Activated gamma-delta T cell treated with anti-CD3 and anti-CD28 coated beads, Interleukin-2, amount 50 U/mL, for 16 hours (primary cell): ENCODE data around the gene MKRN1.
"Not testable (repeated sequence)": the region's sequence is repeated elsewhere in the genome, so short reads cannot be mapped to it uniquely, and the experiment has no call there.

ENCODE experiments used
- DNase-seq: peaks from one replicate; pipeline ENCODE4 v3.0.0-alpha.2; 2020; ENCODE audit warnings: low read depth

MKRN1 gene

DNA sequence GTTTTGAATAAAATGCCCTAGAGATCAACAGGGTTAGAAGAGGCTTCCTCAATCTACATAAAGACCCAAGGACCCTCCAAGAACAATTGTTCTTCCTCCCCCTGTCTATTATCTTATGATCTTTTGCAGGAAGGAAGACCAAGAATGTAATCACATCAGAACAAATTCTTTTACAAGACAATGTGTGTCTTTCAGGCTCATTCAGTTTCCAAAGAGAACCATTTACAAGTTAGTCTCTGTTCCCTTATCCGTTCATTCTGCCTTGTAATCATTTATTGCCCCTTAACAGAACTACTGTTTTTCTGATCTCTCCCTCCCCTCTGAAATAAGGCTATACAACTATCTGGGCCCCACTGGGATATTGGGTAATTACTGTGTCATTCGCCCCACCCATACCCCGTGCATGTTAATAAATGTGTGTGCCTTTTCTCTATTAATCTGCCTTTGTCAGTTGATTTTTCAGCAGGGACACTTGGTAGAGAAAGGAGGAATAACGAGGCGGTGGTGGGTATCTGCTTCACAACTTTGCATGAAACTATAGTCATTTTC lies 5.7 kb upstream of the MKRN1 start:
- no peak for DNase-seq

DNA sequence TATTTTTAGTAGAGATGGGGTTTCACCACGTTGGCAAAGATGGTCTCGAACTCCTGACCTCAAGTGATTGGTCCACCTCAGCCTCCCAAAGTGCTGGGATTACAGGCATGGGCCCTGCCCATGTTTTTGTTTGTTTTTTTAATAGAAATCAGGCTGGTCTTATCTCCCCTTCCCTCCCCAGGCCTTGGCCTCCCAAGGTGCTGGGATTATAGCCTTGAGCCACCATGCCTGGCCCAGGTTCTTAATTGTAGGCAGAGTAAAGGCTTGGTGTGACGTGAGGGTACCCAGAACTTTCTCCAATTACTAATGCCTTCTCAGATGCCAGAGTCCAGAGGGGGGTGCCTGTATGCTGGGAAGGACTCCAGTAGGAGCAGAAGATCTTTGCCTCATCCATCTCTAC lies 5.2 kb upstream of the MKRN1 start:
- no peak for DNase-seq

DNA sequence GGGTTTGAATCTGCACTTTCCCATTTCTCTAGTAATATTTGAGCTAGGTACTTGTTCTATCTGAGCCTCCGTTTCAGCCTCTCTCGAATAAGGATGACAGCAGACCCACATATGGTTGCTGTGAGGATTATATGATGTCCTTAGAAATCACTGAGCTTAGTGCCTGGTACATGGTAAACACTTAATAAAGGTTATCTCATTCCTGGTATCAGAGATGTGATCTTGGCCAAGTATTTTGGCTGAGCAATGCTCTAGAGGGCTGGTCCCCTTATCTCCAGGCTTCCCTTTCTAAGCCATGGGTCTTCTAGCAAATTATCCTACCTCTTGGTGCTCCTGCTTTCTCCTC lies 407 bp upstream of the MKRN1 start:
- no peak for DNase-seq

DNA sequence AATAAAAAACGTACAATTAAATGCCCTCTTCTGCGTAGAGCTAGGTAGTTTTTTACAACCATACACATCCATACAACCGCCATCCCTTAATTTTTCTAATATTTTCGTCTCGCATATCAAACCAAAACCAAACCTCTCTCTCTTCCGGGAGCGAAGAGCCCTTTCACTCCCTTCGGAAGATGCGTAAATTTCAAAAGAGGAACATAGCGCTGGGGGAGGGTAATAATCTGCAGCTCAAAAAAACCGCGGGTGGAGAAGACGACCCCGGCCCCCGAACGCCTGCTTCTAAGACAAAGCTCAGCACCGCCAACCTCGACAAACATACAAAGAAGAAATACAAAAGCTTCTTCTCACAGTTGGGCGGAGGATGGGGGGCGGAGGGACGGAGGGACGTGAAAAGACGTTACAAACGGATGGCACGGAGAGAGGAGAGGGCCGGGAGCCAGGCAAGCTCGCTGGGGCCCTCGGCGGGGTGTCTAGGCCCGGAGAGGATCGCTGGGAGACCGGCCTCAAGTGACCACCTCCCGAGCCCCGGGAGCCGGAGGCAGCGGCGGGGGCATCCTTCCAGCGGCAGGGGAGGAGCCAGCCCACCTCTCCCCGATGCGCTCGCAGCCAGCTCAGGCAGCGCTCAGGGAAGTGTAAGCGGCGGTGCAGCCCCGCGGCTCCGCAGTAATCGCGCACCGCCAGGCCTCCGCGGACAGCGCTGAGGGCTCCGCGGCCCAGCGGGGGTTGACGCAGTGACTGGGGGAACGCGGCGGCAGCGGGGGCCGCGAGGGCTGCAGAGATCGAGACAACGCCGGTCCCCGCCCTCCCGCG lies 851 bp downstream of the MKRN1 start:
- no peak for DNase-seq

DNA sequence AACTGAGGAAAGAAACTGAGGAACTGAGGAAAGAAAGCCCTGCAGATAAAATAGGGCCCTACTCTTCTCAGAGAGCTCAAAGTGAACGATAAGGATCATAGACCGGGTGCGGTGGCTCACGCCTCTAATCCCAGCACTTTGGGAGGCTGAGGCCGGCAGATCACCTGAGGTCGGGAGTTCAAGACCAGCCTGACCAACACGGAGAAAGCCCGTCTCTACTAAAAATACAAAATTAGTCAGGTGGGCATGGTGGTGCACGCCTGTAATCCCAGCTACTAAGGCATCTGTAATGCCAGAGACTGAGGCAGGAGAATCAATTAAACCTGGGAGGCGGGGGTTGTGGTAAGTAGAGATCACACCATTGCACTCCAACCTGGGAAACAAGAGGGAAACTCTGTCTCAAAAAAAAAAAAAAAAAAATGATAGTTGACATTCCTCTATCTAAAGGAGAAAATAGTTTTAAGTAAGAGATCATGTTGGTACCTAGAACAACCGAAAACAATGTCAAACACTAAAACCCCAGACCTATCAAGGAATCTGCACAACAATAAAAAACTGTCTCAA lies 2.5 kb downstream of the MKRN1 start:
- no peak for DNase-seq

DNA sequence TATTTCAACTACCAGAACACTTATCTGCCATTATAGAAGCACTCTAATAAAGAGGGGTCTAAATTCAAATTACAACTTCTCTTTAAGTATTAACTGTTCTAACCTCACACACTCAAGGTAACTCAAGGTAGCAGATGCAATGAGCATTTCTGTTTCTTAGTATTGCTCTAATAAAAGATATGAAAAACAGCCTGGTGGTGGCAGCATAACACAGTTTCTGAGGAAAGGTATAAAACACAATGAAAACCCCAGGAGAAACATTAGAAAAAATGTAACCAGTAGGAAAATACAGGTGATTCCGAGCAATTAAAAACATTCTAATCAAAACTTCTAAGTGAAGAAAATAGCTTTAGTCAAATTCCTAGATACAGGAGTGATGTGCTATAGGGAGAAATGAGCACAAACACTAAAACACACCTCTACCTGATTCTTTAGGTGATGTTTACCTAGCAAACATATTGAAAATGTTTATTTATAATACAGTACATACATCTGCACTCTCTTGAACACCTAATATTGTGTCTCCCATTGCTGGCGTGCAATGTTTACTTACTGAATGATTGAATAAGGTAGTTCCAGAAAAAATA lies 3.5 kb downstream of the MKRN1 start:
- peak; percentile 30 for DNase-seq

DNA sequence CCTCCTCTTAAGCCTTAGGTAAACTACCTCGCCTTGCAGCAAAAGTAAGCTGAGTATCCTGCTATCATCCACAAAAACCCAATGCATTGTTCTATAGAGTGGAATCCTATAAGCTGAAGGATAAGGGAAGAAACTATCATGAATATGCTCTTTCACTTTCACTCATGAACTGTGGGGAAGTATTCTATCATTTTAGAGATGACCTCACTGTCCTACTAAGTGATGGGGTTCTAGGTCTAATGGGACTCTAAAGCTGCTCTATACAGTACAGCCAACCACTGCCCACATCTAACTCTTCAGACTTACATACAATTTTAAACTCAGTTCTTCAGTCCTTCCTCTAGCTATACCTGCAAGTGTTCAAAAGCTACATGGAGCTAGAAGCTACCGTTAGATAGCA lies 16.2 kb downstream of the MKRN1 start:
- no peak for DNase-seq

DNA sequence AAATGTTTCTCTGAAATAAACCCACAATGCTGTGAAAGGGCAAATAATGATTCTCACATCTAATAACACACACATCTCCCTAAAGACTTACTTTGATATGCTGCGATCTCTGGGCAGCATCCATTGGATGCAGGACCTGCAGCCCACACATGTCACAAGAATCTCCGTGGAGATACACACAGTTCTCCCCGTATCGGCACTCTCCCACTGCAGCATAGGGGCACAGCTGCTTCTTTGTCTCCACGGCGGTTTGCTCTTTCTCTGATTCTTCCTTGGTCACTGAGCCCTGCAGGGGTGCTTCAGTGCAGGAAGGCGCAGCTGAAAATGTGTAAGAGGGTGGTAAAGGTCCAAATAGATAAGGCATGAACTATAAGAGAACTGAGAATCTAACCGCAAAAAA lies 20.4 kb downstream of the MKRN1 start:
- DNase-seq = no peak

DNA sequence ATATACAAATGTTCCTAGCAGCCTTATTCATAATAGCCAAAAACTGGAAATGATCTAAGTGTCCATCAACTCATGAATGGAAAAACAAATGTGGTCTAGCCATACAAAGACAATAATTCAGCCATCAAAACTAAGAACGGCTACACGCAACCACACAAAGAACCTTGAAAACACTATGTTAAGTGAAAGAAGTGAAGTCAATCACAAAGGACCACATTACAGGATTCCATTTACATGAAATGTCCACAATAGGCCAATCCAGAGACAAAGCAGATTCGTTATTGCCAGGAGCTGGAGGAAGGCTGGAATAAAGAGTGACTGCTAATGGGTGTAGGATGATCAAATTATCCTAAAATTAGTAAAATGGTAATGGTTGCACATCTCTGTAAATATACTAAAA lies 21.1 kb downstream of the MKRN1 start:
- DNase-seq = no peak

DNA sequence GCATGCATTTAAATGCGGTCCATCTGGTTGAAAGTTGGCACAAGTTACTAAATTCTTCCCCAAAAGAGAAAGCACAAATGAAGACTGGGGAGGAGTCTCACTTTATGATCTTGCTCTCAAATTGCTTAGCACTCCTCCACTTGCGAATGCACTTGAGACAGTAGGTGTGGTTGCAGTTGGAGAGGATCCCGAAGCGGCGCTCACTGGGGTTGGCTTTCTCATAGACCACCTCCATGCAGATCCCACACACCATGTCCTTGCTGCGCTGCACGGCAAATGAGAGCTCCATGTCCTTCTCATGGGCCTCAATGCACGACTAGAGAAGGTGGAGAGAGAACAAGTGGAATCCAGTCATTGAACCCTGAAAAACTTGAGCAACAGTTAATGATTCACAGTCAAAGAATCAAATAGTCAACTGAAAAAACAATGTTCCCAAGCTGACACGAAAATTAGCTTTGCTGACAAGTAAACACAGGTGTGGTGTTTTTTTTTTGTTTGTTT lies 22.7 kb downstream of the MKRN1 start:
- no peak for DNase-seq

DNA sequence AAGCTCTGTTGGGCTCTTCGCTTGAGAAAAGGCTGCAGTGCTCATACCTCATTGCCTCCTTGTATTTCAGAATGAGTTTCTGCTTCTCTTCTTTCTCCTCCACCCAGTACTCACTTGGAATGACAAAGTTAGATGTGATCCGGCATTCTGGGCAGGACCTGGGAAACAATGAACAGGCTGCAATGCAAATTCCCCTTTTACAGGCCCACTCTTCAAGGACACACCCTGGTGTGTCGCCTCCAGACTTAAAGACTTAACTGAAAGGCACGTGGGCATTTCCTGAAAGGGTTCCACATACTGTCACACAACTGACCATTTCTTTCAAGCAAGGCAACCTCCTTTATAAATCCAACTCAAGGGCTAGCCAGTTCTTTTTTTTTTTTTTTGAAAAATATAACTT lies 23.6 kb downstream of the MKRN1 start:
- DNase-seq = no peak

DNA sequence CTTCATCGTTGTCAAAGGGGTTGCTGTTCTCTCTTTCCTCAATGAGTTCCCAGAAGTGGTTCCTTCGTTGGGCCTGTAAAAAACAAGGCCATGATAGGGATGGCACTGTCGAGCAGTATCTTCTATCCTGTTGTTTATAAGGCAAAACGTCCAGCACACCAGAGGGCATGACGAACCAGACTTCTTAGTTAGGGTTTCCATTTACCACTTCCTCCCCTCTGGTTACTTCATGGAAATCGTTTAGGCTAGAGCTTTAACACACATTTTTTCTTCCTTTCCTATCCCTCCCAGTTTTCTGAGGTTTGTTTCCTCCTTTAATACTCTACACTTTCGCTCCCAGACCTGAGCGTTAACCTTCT lies 24.7 kb downstream of the MKRN1 start:
- DNase-seq = no peak

DNA sequence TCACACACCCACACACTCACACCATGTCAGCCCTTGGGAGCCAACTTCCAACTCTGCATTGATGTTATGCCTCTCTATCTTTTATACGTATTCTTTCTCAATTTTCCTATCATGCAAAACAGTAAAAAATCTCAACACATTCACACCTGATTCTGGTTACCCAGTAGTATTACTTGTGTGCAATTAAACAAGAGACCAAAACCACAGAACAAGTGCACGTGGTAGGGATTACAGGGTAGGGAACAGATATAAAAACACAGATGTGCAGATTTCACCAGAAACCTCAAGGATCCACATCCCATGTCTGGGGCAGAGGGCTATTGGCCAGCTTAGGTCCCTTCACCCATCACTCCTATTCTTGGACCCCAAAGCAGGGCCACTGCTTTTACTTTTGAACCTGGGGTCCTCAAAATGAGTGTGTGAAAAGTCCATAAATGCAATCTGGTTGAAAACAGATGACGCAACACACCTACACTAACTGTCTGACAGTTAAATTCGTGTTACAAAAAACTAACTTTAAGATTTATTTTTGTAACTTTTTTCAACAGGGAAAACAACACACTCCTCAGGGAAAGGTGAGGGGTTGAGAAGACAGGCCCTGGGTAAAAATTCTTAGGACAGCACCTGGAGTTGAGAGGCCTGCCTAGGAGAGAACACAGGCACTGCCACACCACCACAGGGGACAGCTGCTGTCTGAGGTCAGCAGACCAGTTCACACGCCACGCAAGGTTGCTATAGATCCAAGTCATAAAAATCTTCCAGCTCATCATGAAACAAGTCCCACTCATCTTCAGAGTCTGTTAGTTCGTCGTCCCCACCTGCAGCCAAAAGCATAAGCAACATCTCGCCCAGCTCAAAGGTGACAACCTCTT lies 25.3 kb downstream of the MKRN1 start:
- DNase-seq = not testable (repeated sequence)

DNA sequence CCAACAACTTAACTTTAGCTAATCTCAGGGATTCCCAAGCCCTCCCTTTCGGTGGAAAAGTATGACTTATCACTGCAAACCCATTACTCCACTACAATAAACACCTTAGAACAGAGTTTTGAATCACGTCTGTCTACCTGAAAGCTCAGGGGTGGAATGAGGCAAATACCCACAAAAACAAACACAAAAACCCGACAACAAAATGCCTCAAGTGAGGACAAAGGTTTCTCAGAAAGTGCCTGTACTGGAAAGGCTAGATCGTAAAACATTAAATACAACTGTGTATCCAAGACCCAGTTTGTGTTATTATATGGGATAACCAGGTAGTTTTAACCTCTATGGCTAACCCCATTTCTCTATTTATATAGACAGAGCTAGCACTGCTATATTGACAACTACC lies 26.0 kb downstream of the MKRN1 start:
- DNase-seq = no peak

DNA sequence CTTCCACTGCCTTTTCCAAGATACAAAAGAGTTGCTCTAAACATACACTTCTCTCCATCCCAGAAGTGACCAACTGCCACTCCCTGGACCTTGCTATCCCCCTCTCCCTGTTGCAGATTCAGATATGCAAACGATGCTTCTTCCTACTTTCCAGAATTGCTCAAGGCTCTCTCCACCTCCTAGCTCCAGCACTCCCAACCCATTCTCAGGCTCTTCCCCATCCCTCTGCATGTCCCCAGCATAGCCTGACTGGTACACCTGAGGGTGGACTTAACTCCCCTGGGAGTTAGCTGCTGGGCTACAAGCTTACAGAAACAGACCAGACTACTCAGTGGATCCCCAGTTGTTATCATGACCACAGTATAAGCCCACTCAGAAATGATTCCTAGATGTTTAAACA lies 27.6 kb downstream of the MKRN1 start:
- DNase-seq = no peak

DNA sequence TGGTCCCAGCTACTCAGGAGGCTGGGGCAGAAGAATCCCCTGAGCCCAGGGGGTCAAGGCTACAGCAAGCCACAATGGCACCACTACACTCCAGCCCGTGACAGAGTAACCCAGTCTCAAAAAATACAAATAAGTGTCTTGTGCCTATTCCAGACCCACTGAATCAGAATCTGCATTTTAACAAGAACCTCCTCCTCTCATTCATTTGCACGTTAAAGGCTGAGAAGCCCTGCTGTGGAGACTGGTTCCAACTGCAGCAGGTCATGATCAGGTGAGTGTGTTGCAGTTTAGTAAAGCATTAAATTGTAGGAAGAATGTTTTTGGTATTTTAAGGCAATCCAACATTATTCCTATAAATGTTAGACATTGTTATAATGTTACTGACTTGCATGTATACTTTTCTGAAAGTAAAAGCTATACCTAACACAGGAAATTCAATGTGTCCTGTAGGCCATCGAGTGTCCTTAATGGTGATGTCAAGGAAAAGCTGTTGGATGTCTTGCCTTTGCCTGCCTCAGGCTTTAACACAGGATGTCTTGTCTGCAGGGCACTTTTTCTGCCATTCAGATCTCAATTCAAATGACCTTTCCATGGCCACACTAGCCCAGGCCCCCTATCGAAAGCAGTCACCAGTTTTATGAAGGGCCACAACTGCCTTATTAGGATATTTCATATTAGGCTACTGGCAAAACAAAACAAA lies 30.4 kb downstream of the MKRN1 start:
- DNase-seq = no peak

DNA sequence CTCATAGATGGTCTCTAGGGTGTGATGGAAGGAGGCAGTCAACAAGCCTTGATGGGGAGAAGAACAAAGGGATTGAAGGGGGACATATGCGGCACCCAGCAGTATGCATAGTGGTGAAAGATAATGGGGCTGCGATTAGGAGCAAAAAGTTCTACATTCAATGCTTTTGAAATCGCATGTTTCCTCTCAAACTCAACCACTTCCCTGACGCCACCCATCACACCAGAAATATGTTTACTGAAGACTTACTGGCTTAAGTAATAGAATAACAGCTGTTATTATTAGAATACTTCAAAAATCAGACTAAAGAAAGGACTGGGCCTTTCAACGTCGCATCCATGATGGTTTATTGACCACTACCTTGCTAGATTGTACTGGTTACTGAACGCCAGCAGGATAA lies 31.5 kb downstream of the MKRN1 start:
- DNase-seq = no peak

DNA sequence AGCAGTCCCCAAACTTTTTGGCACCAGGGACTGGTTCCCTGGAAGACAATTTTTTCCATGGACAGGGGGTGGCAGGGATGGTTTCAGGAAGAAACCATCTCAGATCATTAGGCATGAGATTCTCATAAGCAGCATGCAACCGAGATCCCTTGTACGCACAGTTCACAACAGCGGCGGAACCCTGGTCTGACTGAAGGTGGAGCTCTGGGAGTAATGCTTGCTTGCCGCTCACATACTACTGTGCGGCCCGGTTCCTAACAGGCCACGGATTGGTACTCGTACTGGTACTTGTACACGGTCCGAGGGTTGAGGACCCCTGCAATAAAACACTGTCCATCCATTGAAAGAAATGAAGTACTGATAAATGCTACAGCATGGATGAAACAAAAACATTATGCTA lies 32.8 kb downstream of the MKRN1 start:
- DNase-seq = no peak

DNA sequence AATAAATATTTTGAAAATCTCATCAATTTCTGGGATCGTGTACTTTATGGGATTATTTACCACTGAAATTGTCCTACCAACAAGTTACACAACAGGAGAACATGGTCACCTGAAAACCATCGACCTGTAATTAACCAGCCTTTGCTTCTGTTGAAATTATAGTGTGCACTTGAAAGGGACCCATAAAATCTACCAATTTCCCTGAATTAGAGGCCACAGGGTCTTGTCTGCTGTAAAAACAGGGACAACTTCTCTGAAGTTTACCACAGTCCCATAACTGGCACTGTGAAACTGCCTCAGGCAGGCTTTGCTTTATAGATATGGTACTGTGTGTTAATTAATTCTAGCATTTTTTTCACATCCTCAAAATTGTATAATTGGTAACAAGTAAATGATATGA lies 37.8 kb downstream of the MKRN1 start:
- no peak for DNase-seq

DNA sequence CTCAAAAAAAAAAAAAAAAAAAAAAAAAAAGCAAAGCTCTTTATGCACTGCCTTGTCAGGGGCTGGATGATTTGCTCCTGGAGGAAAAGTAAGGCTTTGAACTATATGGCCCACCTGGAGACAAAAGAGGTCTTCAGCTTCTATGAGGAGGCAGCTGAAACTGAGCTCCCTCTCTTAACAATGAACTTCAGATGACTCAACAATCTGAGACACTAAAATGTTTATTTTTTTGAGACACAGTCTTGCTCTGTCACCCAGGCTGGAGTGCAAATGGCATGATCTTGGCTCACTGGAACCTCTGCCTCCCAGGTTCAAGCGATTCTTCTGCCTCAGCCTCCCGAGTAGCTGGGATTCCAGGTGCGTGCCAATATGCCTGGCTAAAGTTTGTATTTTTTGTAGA lies 38.7 kb downstream of the MKRN1 start:
- DNase-seq = no peak

DNA sequence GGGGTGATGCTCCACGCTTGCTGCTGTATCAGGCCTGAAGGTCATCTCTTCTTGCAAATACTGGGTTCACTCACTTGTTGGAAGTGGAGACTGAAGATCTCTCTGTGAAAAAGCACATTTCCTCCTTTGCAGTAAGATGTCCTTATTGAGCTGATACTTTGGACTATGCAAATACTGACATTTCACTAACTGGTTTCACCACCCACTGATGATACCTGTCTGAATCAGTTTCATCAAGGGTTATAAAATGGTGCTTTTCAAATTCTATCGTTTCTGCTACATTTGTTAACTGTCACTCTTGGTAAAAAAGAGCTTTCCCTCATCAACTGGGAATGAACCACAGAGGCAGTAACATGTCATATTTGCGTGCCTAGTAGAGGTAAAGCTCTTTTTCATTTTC lies 39.9 kb downstream of the MKRN1 start:
- no peak for DNase-seq
